ENCODE results near the gene TSPAN13.

Gene TSPAN13

DNA sequence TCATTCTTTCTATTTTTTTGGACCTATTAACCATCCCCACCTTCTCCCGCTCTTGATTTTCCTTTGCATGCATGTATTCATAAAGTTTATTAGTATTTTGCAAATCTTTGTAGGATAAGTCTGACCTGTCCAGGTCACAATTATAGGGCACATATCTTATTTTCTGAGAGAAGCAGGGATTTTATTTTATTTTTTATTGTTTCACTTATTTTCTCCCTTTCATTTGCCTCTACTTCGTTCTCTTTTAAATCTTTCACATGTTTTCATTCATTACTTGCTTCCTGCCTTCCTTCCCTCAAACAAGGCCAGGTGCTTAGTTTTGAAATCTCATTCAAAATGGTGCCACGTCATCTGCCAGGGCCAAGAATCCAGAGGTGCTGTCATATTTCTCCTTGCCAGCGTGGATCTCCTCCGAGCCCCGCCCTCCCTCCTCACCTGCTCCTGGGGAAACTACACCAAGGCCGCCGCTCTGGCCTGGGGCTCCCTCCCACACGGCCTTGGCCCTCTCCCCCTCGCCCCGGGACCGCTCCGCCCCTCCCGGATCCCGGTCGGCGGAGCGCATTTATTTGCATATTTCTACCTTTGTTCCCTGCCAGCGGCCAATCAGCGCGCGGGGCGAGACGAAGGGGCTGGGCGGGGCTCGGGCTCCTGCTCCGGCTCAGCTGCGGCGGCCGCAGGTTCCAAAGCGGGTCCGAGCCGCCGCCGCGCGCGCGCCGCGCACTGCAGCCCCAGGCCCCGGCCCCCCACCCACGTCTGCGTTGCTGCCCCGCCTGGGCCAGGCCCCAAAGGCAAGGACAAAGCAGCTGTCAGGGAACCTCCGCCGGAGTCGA lies at the start of gene TSPAN13:
Gene TSPAN13 (plus strand): TSS at position 654 of the 830 bp plus-strand sequence. CDS start 213 bp downstream, outside the sequence.
- DNase-seq, result peak; percentile 42

DNA sequence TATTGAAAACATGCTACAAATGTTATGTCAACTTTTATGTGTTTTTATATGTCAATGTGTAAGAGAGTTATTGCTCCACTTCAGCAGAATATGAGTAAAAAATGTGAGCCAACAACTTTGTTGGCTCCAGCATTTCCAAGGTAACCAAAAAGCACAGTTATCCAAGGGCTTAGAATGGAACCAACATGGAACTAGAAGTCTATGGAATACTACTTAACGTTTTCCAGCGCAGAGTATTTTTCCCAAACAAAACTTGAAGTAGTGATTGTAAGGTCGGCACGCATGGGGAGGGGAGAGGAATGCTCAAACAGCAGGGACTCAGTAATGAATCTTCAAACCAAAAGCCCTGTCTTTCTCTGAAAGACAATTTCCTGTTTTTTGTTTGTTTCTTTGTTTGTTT lies 45.0 kb upstream of the TSPAN13 start:
- DNase-seq, result no peak

DNA sequence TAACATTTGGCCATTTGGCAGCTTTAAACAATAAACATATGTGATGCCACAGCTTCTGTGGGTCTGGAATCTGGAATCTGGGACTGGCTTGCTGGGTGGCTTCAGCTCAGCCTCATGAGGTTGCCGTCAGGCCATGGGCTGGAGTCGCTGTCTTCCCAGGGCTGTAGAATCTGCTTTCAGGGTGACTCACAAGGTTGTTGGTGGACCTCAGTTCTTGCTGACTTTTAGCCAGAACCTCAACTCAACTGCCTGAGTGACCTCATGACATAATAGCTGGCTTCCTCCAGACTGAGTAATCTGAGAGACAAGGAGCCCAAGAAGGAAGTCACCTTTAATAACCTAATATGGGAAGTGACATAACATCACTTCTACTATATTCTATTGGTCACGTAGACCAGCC lies 44.6 kb upstream of the TSPAN13 start:
- DNase-seq, result no peak

DNA sequence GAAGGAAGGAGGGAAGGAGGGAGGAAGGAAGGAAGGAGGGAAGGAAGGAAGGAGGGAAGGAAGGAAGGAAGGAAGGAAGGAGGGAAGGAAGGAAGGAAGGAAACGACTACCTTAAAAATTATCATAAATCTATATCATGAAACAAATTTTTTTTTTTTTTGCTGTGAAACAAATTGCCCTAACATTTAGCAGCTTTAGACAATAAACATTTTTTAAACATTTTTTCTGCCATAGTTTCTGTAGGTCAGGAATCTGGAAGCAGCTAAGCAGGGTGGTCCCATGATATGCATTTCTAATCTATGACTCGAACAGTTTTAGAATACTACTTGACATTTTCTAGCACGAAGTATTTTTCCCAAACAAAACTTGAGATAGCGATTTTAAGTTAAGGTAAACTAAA lies 42.9 kb upstream of the TSPAN13 start:
- no peak for DNase-seq

DNA sequence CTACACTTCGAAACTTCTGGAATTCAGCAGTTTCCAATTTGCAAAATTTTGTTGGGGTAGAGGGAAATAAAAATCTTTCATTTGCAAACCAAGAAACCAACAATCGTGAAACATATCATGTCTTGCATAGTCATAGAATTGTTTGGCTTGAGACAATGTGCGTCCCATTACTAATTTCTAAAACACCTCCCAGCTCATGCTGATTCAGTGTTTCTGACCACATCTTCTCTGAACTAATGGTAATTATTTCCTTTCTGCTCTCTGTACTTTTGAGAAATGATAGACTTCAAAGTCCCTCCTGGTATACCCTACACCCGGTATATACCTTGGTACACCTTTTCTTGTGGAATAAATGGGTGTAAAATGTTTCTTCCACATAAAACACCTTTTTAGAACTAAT lies 41.8 kb upstream of the TSPAN13 start:
- no peak for DNase-seq

DNA sequence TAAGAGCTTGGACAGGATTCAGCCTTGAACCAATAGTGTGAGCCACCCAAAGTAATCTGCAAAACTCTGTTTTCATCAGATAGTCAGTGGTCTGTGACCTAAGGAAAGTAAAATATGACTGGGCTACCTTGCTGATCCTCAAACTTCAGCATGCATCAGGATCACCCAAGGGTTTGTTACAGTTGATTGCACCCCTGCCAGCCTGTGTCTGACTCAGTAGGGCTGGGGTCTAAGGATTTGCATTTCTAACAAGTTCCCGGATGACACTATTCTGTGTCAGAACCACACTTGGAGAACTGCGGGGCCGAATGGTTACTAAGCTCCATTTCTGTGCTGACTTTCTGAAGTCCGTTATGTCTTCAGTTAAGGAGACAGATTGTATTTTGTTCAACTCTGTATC lies 40.6 kb upstream of the TSPAN13 start:
- DNase-seq, result no peak

DNA sequence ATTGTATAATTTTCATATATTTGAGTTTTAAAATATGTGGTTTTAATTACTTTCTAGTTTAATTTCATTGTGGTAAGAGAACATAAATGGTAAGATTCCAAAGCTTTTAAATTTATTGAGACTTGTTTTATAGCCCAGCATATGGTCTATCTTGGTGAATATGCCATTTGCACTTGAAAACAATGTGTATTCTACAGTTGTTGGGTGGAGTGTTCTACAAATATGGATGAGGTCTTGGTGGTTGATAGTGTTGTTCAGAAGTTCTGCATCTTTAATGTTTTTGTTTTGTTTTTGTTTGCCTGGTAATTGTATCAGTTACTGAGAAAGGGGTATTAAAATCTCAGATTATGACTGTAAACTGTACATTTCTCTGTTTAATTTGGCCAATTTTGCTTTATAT lies 37.6 kb upstream of the TSPAN13 start:
- no peak for DNase-seq

DNA sequence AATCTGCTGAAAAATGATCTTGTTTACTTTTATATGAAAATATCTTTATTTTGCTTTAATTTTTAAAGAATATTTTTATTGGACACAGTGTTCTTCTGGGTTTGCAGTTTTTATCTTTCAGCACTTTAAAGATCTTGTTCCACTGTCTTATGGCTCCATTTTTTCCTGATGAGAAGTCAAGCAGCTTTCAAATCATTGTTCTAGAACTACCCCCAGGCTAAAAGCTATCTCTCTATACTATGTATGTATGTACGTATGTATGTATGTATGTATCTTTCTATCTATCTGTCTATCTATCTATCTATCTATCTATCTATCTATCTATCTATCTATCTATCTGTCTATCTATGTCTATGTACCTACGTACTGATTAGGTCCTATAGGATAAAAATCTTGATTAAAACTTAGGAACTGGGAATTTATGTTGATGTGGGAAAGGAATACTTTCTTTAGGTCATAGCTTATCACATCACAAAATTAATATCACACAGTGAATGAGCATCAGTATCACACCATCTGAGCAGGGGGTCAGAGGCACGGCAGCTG lies 35.4 kb upstream of the TSPAN13 start:
- DNase-seq, result no peak

DNA sequence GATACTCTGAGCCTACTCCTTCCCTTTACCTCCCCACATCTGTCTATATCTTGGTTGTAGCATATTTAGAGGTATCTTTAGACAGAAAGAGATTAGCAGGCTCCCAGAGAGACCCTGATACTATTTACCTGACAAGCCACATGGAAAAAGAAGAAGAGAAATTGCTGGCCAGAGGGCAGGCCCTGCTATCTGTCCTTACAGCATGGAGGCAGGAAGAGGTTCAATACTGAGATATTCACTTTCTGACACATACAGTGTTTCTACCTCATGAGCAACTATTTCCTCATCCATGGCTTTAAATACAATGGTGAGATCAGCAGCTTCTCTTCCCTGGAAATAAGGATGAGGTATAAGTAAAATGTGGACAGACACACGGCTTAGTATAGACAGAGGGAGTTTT lies 33.9 kb upstream of the TSPAN13 start:
- no peak for DNase-seq

DNA sequence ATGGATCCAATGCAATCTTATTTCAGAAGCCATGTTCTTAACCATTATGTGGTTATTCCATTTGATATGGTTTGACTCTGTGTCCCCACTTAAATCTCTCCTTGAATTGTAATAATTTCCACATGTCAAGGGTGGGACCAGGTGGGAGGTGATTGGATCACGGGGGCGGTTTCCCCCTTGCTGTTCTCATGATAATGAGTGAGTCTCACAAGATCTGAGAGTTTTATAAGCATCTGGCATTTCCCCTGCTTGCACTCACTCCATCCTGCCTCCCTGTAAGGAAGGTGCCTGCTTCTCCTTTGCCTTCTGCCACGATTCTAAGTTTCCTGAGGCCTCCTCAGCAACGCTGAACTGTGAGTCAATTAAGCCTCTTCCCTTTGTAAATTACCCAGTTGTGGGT lies 32.0 kb upstream of the TSPAN13 start:
- no peak for DNase-seq

DNA sequence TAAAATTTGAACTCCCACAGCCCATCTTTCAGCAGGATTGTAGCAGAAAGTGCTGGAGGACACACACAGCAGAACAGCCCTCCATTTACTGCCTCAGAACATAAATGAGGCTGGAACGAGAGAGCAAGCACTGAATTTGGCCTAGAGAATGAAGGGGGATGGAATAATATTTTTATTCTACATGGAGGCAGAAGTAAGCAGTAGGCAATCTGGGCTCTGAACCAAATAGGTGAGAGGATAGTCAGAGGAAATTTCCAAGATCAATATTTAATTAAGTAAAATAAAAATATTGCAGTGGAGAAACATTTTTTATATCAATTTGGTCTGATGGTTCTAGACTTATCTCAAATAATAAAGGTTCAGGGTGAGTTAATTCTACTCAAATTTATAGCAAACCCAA lies 29.2 kb upstream of the TSPAN13 start:
- DNase-seq, result no peak

DNA sequence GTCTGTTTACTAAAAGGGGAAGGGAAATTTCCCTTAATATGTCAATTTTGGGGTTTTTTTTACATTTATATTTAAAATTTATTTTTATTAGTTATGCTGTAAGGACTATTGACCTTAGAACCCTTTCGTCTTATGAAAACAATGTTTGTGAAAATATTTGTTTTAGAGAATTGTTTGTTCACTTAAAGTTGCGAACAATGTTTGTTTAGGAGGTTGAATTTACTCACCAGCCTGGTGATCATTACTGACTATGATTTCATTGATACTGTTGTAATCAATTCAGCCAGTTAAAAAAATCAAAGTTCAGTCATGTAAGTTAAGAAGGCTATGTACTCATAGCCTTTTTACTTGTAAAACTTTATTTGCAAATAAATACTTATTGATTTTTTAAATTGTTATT lies 27.4 kb upstream of the TSPAN13 start:
- no peak for DNase-seq

DNA sequence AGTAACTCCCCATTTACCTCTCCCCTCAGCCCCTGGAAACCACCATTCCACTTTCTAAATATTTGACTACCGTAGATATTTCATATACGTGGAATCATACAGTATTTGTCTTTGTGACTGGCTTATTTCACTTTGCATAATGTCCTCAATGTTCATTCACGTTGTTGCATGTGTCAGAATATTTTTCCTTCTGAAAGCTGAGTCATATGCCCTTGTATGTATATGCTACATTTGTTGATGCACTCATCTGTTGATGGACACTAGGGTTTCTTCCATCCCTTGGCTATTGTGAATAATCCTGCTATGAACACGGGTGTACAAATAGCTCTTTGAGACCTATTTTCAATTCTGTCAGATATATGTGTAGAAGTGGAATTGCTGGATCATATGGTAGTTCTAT lies 25.8 kb upstream of the TSPAN13 start:
- no peak for DNase-seq

DNA sequence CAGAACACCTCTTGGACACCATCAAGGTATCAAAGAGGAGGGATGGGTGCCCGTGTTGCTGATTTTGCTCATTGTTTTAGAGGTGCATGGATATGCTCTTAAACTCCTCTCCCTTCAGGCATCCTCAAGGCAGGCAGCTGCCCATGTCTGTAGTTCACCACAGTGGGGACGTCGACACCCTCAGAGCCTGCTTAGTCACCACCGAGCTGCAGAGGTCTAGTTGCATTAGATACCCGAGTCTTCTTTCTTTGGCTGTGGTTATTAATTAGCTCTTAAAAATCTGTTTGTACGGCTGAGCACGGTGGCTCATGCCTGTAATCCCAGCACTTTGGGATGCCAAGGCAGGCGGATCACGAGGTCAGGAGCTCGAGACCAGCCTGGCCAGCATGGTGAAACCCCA lies 24.7 kb upstream of the TSPAN13 start:
- DNase-seq, result no peak

DNA sequence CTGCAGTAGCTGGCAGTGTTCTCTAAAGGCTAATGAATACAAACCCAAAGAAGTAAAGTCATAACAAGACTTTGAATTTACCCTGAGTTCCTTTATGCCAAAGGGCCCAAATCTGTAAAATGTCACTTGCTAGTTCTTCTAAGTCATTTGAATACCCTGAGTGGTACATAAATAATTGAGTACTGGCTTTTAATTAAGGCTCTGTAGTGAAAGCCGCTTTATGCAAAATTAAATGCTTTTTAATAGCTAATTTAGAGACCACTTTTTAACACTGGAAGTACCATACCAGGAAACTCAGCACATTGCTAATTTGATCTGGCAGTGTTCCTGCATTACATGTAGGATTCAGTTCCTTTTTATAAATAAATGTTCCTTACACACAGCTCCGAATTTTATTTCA lies 24.0 kb upstream of the TSPAN13 start:
- DNase-seq, result no peak

DNA sequence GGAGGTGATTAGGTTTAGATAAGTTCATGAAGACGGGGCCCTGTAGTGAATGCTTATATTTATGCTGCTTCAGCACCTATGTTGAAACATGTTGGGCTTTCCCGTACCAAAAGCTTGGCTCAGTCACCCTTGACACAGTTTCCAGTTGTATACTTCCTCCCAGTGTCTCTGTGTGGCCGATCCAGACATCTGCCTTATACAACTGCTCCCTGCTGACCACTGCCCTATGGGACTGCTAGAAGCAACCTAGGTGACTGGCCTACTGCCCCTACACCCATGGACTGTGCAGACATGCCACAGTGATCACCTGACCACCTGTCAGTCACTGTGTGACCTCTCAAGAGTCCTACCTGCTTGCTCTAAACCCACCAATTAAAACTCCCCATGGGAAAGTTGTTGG lies 22.6 kb upstream of the TSPAN13 start:
- DNase-seq, result no peak

DNA sequence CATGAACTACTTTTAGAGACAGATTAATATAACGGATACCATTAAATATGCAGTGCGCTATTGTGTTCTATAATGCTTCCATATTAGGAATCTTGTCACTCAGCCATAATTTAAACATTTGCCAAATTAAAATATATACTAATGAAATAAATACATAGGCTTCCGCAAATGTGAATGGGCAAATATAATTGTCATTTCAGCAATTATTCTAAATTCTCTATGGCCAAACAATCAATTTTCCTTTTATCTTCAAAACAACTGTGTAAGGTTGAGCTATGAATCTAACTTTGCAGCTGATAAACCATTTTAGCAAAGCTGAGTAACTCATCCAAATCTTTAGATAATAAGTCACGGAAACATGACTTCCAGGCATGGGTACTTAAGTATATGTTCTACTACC lies 20.7 kb upstream of the TSPAN13 start:
- DNase-seq, result no peak

DNA sequence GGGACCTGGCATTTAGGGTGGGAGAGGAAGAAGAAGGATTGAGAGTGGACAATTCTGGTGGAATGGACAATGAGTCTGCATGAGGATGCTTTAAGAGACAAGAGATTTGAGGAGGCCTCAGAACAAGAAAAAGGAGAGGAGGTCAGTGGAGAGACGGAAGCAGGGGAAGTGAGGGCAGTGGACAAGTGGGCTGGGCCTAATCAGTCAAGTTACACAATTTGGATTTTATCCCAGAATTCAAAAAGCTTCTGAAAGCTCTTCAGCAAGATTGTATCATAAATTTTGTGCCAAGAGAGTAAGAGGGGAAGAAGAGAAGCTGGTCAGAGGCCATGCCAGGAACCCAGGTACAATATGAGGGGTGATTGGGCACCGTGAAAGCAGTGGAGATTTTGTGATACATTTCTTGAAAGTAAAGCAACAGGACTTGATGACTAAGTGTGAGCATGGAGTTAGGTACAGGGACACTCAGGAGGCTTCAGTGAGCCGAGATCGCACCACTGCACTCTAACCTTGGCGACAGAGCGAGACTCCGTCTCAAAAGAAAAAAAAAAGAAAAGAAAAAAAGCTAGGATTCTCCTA lies 19.3 kb upstream of the TSPAN13 start:
- DNase-seq, result no peak

DNA sequence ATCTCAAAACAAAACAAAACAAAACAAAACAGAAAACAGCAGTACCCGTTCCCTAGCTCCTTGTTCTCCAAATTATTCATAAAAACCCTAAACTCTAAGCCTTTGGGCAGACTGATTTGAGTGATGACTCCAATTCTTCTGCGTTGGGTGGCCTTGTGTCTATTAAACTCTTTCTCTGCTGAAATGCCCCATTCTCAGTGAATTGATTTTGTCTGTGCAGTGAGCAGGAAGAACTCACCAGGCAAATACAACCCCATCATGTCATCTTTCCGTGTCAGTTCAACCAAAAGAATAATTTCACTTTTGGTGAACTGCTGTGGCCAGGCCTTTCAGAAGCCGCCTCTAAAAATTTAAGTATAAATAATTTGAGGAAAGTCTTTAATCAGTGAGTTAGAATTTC lies 18.5 kb upstream of the TSPAN13 start:
- DNase-seq, result no peak

DNA sequence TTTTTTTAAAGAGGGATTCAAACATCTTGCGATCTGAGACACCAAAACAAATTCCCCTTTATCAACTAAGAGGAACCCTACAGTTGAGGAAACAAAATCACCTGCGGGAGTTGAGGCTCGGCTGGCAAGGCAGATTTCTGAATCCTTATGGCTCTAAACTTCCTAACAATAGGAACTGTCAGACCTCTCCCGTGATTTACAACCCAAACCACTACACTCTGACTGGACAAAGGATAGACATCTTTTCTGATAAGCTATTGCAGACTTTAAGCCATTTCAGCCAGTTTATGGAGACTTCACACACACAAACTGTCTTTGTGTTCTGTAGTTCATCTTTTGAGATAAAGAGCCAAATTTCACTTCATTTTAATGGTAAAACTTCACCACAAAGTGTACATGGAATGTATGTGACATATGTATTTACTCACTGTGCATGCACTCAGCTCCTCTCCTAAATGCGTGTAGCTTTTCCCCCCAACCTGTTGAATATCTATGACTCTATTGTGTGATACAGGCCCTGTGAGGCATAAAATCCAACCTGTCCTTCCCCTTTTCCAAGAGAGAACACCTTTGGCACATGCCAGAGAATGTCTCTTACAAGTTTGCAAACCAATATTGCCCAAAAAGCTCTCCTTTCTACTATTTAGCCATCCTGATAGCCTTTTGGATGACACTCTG lies 15.4 kb upstream of the TSPAN13 start:
- no peak for DNase-seq

DNA sequence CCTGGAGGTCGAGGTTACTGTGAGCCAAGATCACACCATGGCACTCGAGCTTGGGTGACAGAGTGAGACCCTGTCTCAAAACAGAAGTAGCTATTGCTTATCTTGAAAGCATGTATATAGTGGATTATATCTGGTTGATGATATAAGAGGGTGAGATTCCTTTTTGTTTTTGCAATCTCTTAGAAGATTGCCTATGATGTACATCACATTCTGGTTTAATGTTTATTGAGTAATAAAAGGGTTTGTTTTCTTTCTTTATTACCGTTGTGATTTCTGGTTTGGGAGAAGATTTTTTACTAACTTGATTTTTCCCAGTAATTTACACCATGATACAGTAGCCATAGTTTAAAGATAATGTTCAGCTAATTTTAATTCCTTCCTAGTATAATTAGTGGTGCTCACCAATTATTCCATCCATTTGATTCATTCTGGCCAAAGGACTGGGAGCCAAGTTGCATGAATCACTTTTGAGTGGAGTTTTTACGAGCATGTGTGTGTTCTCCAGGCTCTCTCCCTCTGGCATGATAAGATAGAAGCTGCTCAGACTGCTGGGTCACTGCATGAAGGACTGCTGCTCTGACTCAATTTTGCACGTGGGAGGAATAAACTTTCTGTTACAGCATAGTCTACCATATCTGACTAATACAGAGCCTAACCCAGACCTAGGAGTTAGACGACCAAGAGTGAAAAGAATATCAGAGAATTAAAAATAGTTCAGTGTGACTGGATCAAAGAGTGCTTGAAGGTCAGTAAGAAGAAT lies 13.5 kb upstream of the TSPAN13 start:
- no peak for DNase-seq

DNA sequence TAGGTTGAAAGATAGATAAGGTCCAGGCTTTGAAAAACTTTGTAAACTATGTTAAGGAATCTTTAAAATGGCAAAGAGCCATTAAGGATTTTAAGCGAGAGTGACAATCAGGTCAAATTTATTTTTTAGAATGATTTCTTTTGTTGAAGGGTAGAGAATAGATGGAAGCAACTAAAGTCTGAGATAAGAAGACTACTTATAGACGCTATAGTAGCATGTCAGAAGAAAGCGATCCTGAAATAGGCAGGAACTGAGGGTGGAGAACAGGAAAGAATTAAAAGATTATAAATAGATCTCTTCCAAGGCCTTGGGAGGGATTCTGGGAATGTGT lies 13.0 kb upstream of the TSPAN13 start:
- no peak for DNase-seq

DNA sequence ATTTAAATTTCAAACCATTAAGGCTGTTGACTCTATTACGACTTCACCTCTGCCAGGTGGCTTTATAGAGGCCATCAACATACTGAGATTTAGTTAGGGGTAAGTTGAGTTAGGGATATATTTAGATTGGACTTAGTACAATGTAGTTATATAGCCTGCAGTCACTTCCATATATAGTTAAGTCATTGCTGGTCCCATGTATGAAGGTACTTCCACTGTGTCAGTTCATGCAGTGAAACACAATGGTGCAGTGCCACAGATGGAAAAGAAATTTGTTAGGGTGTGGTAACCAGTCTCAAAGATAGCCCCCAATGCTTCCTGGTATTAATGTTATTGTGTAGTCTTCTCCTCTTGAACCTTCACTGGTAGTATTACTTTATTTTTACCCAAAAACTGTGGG lies 12.6 kb upstream of the TSPAN13 start:
- no peak for DNase-seq

Data from activated CD8-positive, alpha-beta memory T cell treated with anti-CD3 and anti-CD28 coated beads, Interleukin-2, amount 50 U/mL, for 4 hours (primary cell).